CD4-positive, alpha-beta T cell (primary cell): ENCODE results near the gene QSER1. TPM values are rescaled to one million over a fixed set of nuclear protein-coding genes. Genes with fewer than 3 reads are reported as not detected.

Experiments used
- ATAC-seq: fragments of 200-7000 bp; cut with Tn5 transposase; one replicate; pipeline ENCODE4 v1.10.0; 2022; ENCODE audit warnings: mild to moderate bottlenecking; ENCODE audit not compliant: poor library complexity
- CTCF ChIA-PET: fragments of 350-600 bp; sonication (Branson Sonifier 250); formaldehyde crosslinking; loops from one replicate; lab custom pipeline; 2021; ENCODE audit warnings: antibody characterized with exemption, inconsistent platforms; lab: Charles Lee
- POLR2A ChIA-PET: fragments of 350-600 bp; sonication (Branson Sonifier 250); formaldehyde crosslinking; loops from one replicate; lab custom pipeline; 2021; ENCODE audit warnings: antibody characterized with exemption, inconsistent platforms; lab: Charles Lee
- DNase-seq, 14 experiments: peaks; one replicate each; pipeline ENCODE4 v3.0.0-alpha.2; 2013 to 2020; ENCODE audit warnings: mixed read lengths in 2 of 14
- H3K27ac ChIP-seq, 2 donors: one replicate each; pipeline versions ENCODE4 v1.5.1 to v1.7.0; 2013; ENCODE audit warnings: low read length in 2 of 2, low read depth in 1 of 2, mild to moderate bottlenecking in 1 of 2
- H3K27me3 ChIP-seq, 2 experiments: 1 replicate in 1 of 2; 2 replicates in 1 of 2; pipeline versions ENCODE4 v1.6.1 to v1.7.0; 2013; ENCODE audit warnings: low read length in 2 of 2, control low read depth in 1 of 2, mild to moderate bottlenecking in 1 of 2, moderate library complexity in 1 of 2; ENCODE audit not compliant: insufficient read depth in 2 of 2, control insufficient read depth in 1 of 2
- H3K36me3 ChIP-seq: one replicate; pipeline ENCODE4 v1.6.1; 2013; ENCODE audit warnings: low read length, control low read depth; ENCODE audit not compliant: insufficient read depth
- H3K4me1 ChIP-seq: one replicate; pipeline ENCODE4 v1.6.1; 2013; ENCODE audit warnings: low read length, control low read depth; ENCODE audit not compliant: insufficient read depth
- H3K4me3 ChIP-seq: one replicate; pipeline ENCODE4 v1.5.1; 2013; ENCODE audit warnings: mild to moderate bottlenecking, low read length, moderate library complexity
- H3K9me3 ChIP-seq, 2 experiments: 1 replicate in 1 of 2; 2 replicates in 1 of 2; pipeline versions ENCODE4 v1.6.1 to v1.7.0; 2013; ENCODE audit warnings: low read length in 2 of 2, mild to moderate bottlenecking in 2 of 2, control low read depth in 1 of 2, moderate library complexity in 1 of 2; ENCODE audit not compliant: control insufficient read depth in 1 of 2, insufficient read depth in 1 of 2
- H3K27ac Mint-ChIP-seq: one replicate; pipeline ENCODE4 v1.8.0; 2020; ENCODE audit warnings: mixed read lengths
- H3K27me3 Mint-ChIP-seq: one replicate; pipeline ENCODE4 v1.8.0; 2021; ENCODE audit warnings: mixed read lengths
- H3K36me3 Mint-ChIP-seq: one replicate; pipeline ENCODE4 v1.8.0; 2021; ENCODE audit warnings: low read depth, mixed read lengths
- H3K4me1 Mint-ChIP-seq: one replicate; pipeline ENCODE4 v1.8.0; 2021; ENCODE audit warnings: low read depth, mixed read lengths
- H3K4me3 Mint-ChIP-seq: one replicate; pipeline ENCODE4 v1.8.0; 2020; ENCODE audit warnings: mild to moderate bottlenecking, mixed read lengths
- H3K9me3 Mint-ChIP-seq: one replicate; pipeline ENCODE4 v1.8.0; 2020; ENCODE audit warnings: mixed read lengths
- CTCF ChIP-seq: fragments of 200-600 bp; IDR thresholded peaks from one replicate; pipeline ENCODE4 v1.8.0; 2022; ENCODE audit warnings: antibody characterized with exemption, mild to moderate bottlenecking
- intact Hi-C, 2 experiments: fragments of 100-400 bp; cut with DNase I in 1 of 2; cut with micrococcal nuclease in 1 of 2; formaldehyde crosslinking; loops; one replicate each; pipeline versions ENCODE4 v1.15.1 to v1.9.0; 2023 to 2025; cut with DNase I, micrococcal nuclease
- total RNA-seq, 174 experiments: library from RNA in 2 of 174; stranded (reverse) in 2 of 174; gene quantifications; one replicate each; pipeline ENCODE4 v1.2.3 and lab custom pipeline; 2021 to 2026

QSER1 gene
- total RNA-seq, 2 experiments from 2014 or later, result 9.0 to 10.1 TPM

DNA sequence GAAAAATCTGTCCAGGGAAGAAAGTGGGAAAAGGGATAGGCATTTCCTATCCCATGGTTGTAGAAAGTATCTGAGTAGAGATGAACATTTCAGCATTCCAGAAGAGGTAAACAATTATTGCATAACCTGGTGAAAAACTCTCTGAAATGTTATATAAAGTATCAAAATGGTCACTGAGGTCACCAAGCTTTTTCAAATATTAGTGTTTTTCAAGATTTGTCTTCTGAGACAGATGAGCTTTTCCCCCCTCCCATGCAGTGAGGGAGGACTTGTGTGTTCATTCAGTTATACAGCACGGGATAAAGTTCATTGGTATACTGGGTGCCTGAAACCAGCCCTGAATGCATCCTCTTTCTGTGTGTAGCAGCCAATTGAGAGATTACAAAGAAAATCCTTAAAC, 121.1 kb downstream of the QSER1 start:
- H3K4me1 Mint-ChIP-seq, result peaks cover 60% of the 10 kb centered on the region
- H3K36me3 ChIP-seq, result no peaks in the 10 kb centered on the region
- peaks cover 34% of the 10 kb centered on the region for H3K4me1 ChIP-seq
- H3K4me3 ChIP-seq, result no peak overlapping the region
- no peaks in the 10 kb centered on the region for H3K9me3 Mint-ChIP-seq
- peak overlapping the region; percentile 43 for H3K4me3 Mint-ChIP-seq
- no peak for ATAC-seq
- peaks cover 12% of the 10 kb centered on the region in 2 experiments for H3K27me3 ChIP-seq
- no peak overlapping the region for H3K27ac ChIP-seq
- TF ChIP-seq CTCF, result no peak
- H3K27ac Mint-ChIP-seq, result peak overlapping the region; percentile 14
- no peaks in the 10 kb centered on the region for H3K36me3 Mint-ChIP-seq
- ChIA-PET CTCF (interaction anchor here (2.5 kb wide), 1 partner anchor 52 kb away, joined by 6 read pairs; no protein-coding TSS in a partner anchor), POLR2A (interaction anchor here (1.5 kb wide), 1 partner anchor 25 kb away, joined by 4 read pairs; the partner anchor contains the start of gene TCP11L1)
- peaks cover 0 to 5% of the 10 kb centered on the region in 2 experiments for H3K9me3 ChIP-seq
- intact Hi-C loops, result loop anchor here in 1 of 2 experiments (5.0 to 10.0 kb wide), 2 partner anchors 51 to 119 kb away; partner anchors contain the start of gene QSER1
- DNase-seq, result no peak
- H3K27me3 Mint-ChIP-seq, result peaks cover 10% of the 10 kb centered on the region

- H3K27me3 Mint-ChIP-seq, result peaks cover 10% of the 10 kb centered on the region
Measured at GRCh38 chr11:33015621-33016551, 123.3 kb downstream of the QSER1 start, which contains the start of gene DEPDC7. Gene DEPDC7 (plus strand): TSS chr11:33015878. CDS start chr11:33015956, 78 bp downstream.

More at GRCh38 chr11:33015621-33016551, 123.3 kb downstream of the QSER1 start, which contains the start of gene DEPDC7:
- Mint-ChIP-seq H3K4me1 (peaks cover 55% of the 10 kb centered on the region), H3K9me3 (no peaks in the 10 kb centered on the region), H3K4me3 (peak within 1 kb of the TSS; percentile 96), H3K27ac (peak within 1 kb of the TSS; percentile 73), H3K36me3 (no peaks in the 10 kb centered on the region)
- ATAC-seq (peak; percentile 76), DNase-seq (peak; percentile 57 to 89 (median 74))
- CTCF ChIA-PET, result interaction anchor here (2.5 kb wide), 1 partner anchor 50 kb away, joined by 6 read pairs; no protein-coding TSS in a partner anchor
- Histone ChIP-seq H3K4me3 (peak within 1 kb of the TSS; percentile 57), H3K36me3 (no peaks in the 10 kb centered on the region), H3K27ac (no peak within 1 kb of the TSS), H3K27me3 (peaks cover 12 to 15% of the 10 kb centered on the region in 2 experiments), H3K4me1 (peaks cover 30% of the 10 kb centered on the region), H3K9me3 (peaks cover 0 to 5% of the 10 kb centered on the region in 2 experiments)
- POLR2A ChIA-PET, result interaction anchor here (0.6 to 2.1 kb wide), 12 partner anchors 10 to 285 kb away, joined by 3 to 34 read pairs (median 4); partner anchors contain the start of genes QSER1 and TCP11L1
- intact Hi-C loops, result loop anchor here (1.0 to 10.0 kb wide), 3 partner anchors 21 to 121 kb away; partner anchors contain the start of genes QSER1 (in 1 of the 2) and TCP11L1 (in 1 of the 2)
- no peak for TF ChIP-seq CTCF
